Uterus (tissue), 2 donors: ENCODE data around the gene AQP1.

Experiments used
- CTCF ChIP-seq, 4 experiments: fragments of 200-600 bp in 2 of 4; fragments of 450-650 bp in 2 of 4; sonication (generic) in 2 of 4; IDR thresholded peaks; one replicate each; pipeline ENCODE4 v1.5.1; 2016 to 2019; ENCODE audit warnings: antibody characterized with exemption in 4 of 4, mild to moderate bottlenecking in 2 of 4, moderate library complexity in 1 of 4
- POLR2A ChIP-seq, 2 donors: fragments of 450-650 bp; IDR thresholded peaks; one replicate each; pipeline ENCODE4 v1.6.1; 2016; ENCODE audit warnings: antibody characterized with exemption in 2 of 2, mild to moderate bottlenecking in 1 of 2, moderate library complexity in 1 of 2

GRCh38 chr7:30927040-30927439 is 15.4 kb downstream of the AQP1 start:
- no peak for TF ChIP-seq POLR2A (IDR thresholded peaks at IDR 0.05)
- TF ChIP-seq CTCF (IDR thresholded peaks at IDR 0.05), result no peak
